BE2C (cell line): ENCODE results near the gene ENOX1.

Experiments used
- DNase-seq: peaks from one replicate; pipeline ENCODE4 v3.0.0-alpha.2; 2020
- H3K27me3 ChIP-seq: fragments of 250-450 bp; sonication (Bioruptor Pico); 2 replicates; pipeline ENCODE4 v1.5.1; 2020; ENCODE audit warnings: mild to moderate bottlenecking
- H3K36me3 ChIP-seq: fragments of 250-450 bp; sonication (Bioruptor Pico); 2 replicates; pipeline ENCODE4 v1.5.1; 2020; ENCODE audit warnings: mild to moderate bottlenecking
- H3K4me1 ChIP-seq: fragments of 250-450 bp; sonication (Bioruptor Pico); 2 replicates; pipeline ENCODE4 v1.5.1; 2020
- H3K4me3 ChIP-seq: 2 replicates; pipeline ENCODE4 v1.5.1; 2011; ENCODE audit warnings: low read depth, low read length
- H3K9me3 ChIP-seq: fragments of 250-450 bp; sonication (Bioruptor Pico); 2 replicates; pipeline ENCODE4 v1.5.1; 2020
- TF ChIP-seq, protein P1 (sequence below): IDR thresholded peaks from 2 replicates; pipeline ENCODE4 v1.5.1; 2012; ENCODE audit warnings: mild to moderate bottlenecking, low read depth, low read length

ENOX1 gene

GRCh38 chr13:43293008-43293407 is 493.8 kb downstream of the ENOX1 start:
- TF ChIP-seq, protein P1, sequence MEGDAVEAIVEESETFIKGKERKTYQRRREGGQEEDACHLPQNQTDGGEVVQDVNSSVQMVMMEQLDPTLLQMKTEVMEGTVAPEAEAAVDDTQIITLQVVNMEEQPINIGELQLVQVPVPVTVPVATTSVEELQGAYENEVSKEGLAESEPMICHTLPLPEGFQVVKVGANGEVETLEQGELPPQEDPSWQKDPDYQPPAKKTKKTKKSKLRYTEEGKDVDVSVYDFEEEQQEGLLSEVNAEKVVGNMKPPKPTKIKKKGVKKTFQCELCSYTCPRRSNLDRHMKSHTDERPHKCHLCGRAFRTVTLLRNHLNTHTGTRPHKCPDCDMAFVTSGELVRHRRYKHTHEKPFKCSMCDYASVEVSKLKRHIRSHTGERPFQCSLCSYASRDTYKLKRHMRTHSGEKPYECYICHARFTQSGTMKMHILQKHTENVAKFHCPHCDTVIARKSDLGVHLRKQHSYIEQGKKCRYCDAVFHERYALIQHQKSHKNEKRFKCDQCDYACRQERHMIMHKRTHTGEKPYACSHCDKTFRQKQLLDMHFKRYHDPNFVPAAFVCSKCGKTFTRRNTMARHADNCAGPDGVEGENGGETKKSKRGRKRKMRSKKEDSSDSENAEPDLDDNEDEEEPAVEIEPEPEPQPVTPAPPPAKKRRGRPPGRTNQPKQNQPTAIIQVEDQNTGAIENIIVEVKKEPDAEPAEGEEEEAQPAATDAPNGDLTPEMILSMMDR = no peak
- no peak for DNase-seq
- Histone ChIP-seq H3K27me3 (no peaks in the 10 kb centered on the region), H3K9me3 (no peaks in the 10 kb centered on the region), H3K4me3 (no peak overlapping the region), H3K36me3 (no peaks in the 10 kb centered on the region), H3K4me1 (peaks cover 13% of the 10 kb centered on the region)

GRCh38 chr13:43291287-43292060 is 495.3 kb downstream of the ENOX1 start:
- Histone ChIP-seq H3K27me3 (no peaks in the 10 kb centered on the region), H3K4me3 (no peak overlapping the region), H3K4me1 (peaks cover 26% of the 10 kb centered on the region), H3K36me3 (no peaks in the 10 kb centered on the region), H3K9me3 (no peaks in the 10 kb centered on the region)
- DNase-seq = no peak
- TF ChIP-seq, protein P1 = no peak

GRCh38 chr13:43289470-43290255 is 497.1 kb downstream of the ENOX1 start:
- TF ChIP-seq, protein P1 = no peak

DNA sequence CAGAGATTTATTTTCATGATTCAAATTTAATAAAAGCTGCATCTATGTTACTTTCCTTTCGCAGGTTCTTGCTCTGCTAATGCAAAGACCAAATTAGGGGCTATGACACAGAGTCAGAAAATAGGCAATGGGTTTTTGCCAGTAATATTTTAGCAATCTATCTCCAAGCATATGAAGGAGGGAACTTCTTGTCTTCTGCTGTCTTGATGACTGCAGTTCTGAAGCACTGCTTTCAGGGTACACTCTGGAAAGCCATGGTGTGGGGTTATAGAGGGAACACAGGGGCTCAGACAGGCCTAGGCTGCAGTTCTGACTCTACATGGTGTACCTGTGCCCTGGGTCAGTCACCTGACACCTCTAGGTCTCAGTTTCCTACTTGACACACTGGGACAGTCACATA is 500.0 kb downstream of the ENOX1 start:
- DNase-seq = no peak
- Histone ChIP-seq H3K27me3 (no peaks in the 10 kb centered on the region), H3K36me3 (no peaks in the 10 kb centered on the region), H3K9me3 (no peaks in the 10 kb centered on the region), H3K4me3 (no peak overlapping the region), H3K4me1 (peaks cover 27% of the 10 kb centered on the region)
- TF ChIP-seq, protein P1 = no peak

More at GRCh38 chr13:43289470-43290255, 497.1 kb downstream of the ENOX1 start:
- Histone ChIP-seq H3K4me3 (no peak overlapping the region), H3K27me3 (no peaks in the 10 kb centered on the region), H3K4me1 (peaks cover 30% of the 10 kb centered on the region), H3K36me3 (no peaks in the 10 kb centered on the region), H3K9me3 (no peaks in the 10 kb centered on the region)
- no peak for DNase-seq

DNA sequence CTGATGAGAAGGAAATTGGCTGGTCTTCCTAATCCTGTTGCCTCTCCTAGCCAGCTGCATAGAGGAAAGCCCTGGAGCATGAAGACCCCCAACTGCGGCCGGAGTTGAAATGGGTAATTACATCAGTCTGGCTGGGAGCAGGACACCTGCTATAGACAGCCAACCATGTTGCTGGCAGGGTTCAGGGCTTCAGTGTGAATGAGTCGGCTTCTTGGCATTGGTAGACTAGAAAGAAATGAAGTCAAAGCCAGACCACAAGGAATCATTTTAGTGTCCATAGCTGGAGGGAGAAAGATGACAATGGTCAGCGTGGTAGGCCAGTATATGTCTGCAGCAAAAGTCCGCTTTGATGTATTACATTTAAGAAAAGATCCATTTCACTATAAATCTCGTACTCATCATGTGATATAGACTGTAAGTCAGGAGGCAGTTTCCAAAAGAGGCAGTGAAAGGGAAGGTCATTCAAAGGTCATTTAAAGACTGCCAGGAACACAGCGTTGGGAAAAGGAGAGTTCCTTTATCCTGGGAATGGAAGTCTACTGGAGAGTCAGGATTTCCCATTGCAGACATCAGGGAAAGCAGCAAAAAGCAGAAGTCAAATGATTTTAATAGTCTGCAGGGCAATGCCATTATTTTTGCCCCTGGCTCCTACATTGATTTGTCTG is 500.7 kb downstream of the ENOX1 start:
- no peak overlapping the region for H3K4me3 ChIP-seq
- no peaks in the 10 kb centered on the region for H3K27me3 ChIP-seq
- H3K4me1 ChIP-seq = peaks cover 27% of the 10 kb centered on the region
- TF ChIP-seq, protein P1 = no peak
- peak; percentile 69 for DNase-seq
- no peaks in the 10 kb centered on the region for H3K9me3 ChIP-seq
- no peaks in the 10 kb centered on the region for H3K36me3 ChIP-seq

GRCh38 chr13:43284162-43284561 is 502.6 kb downstream of the ENOX1 start:
- Histone ChIP-seq H3K9me3 (no peaks in the 10 kb centered on the region), H3K4me3 (no peak overlapping the region)
- no peak for DNase-seq

More at GRCh38 chr13:43284162-43284561, 502.6 kb downstream of the ENOX1 start:
- peaks cover 22% of the 10 kb centered on the region for H3K4me1 ChIP-seq
- TF ChIP-seq, protein P1 = no peak
- no peaks in the 10 kb centered on the region for H3K27me3 ChIP-seq
- no peaks in the 10 kb centered on the region for H3K36me3 ChIP-seq
